Fibroblast of peridontal ligament (primary cell): ENCODE data around the gene RNF8.
A peak's percentile ranks its signal among the peaks of the same experiment; 100 is the strongest.
"Not testable (repeated sequence)": the region's sequence is repeated elsewhere in the genome, so short reads cannot be mapped to it uniquely, and the experiment has no call there.

Experiments used
- DNase-seq: peaks from one replicate; pipeline ENCODE4 v3.0.0-alpha.2; 2010; ENCODE audit errors: extremely low read depth

RNF8 gene

GRCh38 chr6:37399131-37399530 is 45.3 kb downstream of the RNF8 start:
- no peak for DNase-seq

GRCh38 chr6:37399795-37400490 is 46.2 kb downstream of the RNF8 start:
- no peak for DNase-seq

GRCh38 chr6:37401658-37402057 is 47.9 kb downstream of the RNF8 start:
- DNase-seq, result not testable (repeated sequence)

GRCh38 chr6:37406726-37407341 is 53.1 kb downstream of the RNF8 start:
- DNase-seq, result no peak

GRCh38 chr6:37407948-37408347 is 54.2 kb downstream of the RNF8 start:
- DNase-seq, result no peak

- no peak for DNase-seq
Measured at GRCh38 chr6:37409501-37409900, 55.7 kb downstream of the RNF8 start.

- no peak for DNase-seq
Measured at GRCh38 chr6:37417393-37417792, 63.6 kb downstream of the RNF8 start.

- DNase-seq, result no peak
Measured at GRCh38 chr6:37418722-37419121, 64.9 kb downstream of the RNF8 start.

- DNase-seq, result no peak
Measured at GRCh38 chr6:37426058-37426944, 72.5 kb downstream of the RNF8 start.

GRCh38 chr6:37426945-37427510 is 73.2 kb downstream of the RNF8 start:
- DNase-seq, result no peak

- DNase-seq, result no peak
Measured at GRCh38 chr6:37429352-37429750, 75.6 kb downstream of the RNF8 start.

GRCh38 chr6:37432590-37432915 is 78.8 kb downstream of the RNF8 start:
- DNase-seq, result no peak

GRCh38 chr6:37432916-37433656 is 79.3 kb downstream of the RNF8 start, which contains the start of gene CMTR1:
Gene CMTR1, plus strand, starts transcription at chr6:37433221. Its CDS starts 2,409 bp downstream, at chr6:37435630.
- peak; percentile 85 for DNase-seq

- DNase-seq, result peak; percentile 27
Measured at GRCh38 chr6:37433657-37434271, 80.0 kb downstream of the RNF8 start.

GRCh38 chr6:37435373-37435772 is 81.6 kb downstream of the RNF8 start:
- no peak for DNase-seq

GRCh38 chr6:37435816-37436215 is 82.0 kb downstream of the RNF8 start:
- DNase-seq, result no peak

GRCh38 chr6:37438930-37439329 is 85.1 kb downstream of the RNF8 start:
- DNase-seq, result no peak

- DNase-seq, result peak; percentile 8
Measured at GRCh38 chr6:37441651-37442050, 87.9 kb downstream of the RNF8 start.

GRCh38 chr6:37442416-37443215 is 88.8 kb downstream of the RNF8 start:
- DNase-seq, result peak; percentile 41

- DNase-seq, result not testable (repeated sequence)
Measured at GRCh38 chr6:37443216-37443542, 89.4 kb downstream of the RNF8 start.
